Loucy (cell line): ENCODE measurements around the gene STARD10.

ENCODE experiments used
- H2AFZ ChIP-seq: fragments of 200-600 bp; sonication (generic); 2 replicates; pipeline ENCODE4 v1.6.0; 2016; ENCODE audit warnings: antibody characterized with exemption, mild to moderate bottlenecking, low read length, moderate library complexity
- H3F3A ChIP-seq: fragments of 200-600 bp; 2 replicates; pipeline ENCODE4 v1.6.0; 2016; ENCODE audit warnings: antibody characterized with exemption, low read depth, mild to moderate bottlenecking
- H3K27me3 ChIP-seq: fragments of 200-600 bp; sonication (generic); 2 replicates; pipeline ENCODE4 v1.6.1; 2014; ENCODE audit warnings: low read length, mild to moderate bottlenecking; ENCODE audit not compliant: insufficient read depth, poor library complexity, severe bottlenecking
- H3K36me3 ChIP-seq: fragments of 200-600 bp; sonication (generic); 2 replicates; pipeline ENCODE4 v1.6.1; 2016; ENCODE audit warnings: low read length; ENCODE audit not compliant: insufficient read depth
- H3K4me1 ChIP-seq: fragments of 200-600 bp; sonication (generic); 2 replicates; pipeline ENCODE4 v1.5.1; 2014; ENCODE audit warnings: low read length, mild to moderate bottlenecking; ENCODE audit not compliant: insufficient read depth, poor library complexity, severe bottlenecking
- H3K4me2 ChIP-seq: fragments of 200-600 bp; sonication (generic); 2 replicates; pipeline ENCODE4 v1.6.0; 2014; ENCODE audit warnings: antibody characterized with exemption, low read length, low read depth, mild to moderate bottlenecking; ENCODE audit not compliant: poor library complexity, severe bottlenecking
- H3K4me3 ChIP-seq: fragments of 200-600 bp; sonication (generic); 2 replicates; pipeline ENCODE4 v1.5.1; 2014; ENCODE audit warnings: low read length, mild to moderate bottlenecking, mixed read lengths; ENCODE audit not compliant: poor library complexity, severe bottlenecking
- H3K79me2 ChIP-seq: fragments of 200-600 bp; sonication (generic); 2 replicates; pipeline ENCODE4 v1.6.1; 2014; ENCODE audit warnings: low read length; ENCODE audit not compliant: insufficient read depth
- H3K9ac ChIP-seq: fragments of 200-600 bp; sonication (generic); 2 replicates; pipeline ENCODE4 v1.6.0; 2014; ENCODE audit warnings: mild to moderate bottlenecking, low read depth, low read length, moderate library complexity; ENCODE audit not compliant: poor library complexity, severe bottlenecking
- H3K9me2 ChIP-seq: fragments of 200-600 bp; sonication (generic); replicated peaks from 2 replicates; pipeline ENCODE4 v1.6.1; 2016; ENCODE audit warnings: low read depth, low read length, mixed read lengths
- H3K9me3 ChIP-seq: fragments of 200-600 bp; sonication (generic); 2 replicates; pipeline ENCODE4 v1.6.1; 2014; ENCODE audit warnings: mild to moderate bottlenecking, antibody characterized with exemption, low read length, low read depth; ENCODE audit not compliant: insufficient read depth
- H4K20me1 ChIP-seq: fragments of 200-600 bp; sonication (generic); 2 replicates; pipeline ENCODE4 v1.6.0; 2014; ENCODE audit warnings: antibody characterized with exemption, low read length, mild to moderate bottlenecking; ENCODE audit not compliant: insufficient read depth, poor library complexity, severe bottlenecking
- EZH2phosphoT487 ChIP-seq: fragments of 200-600 bp; IDR thresholded peaks from 2 replicates; pipeline ENCODE4 v1.6.1; 2018; ENCODE audit warnings: antibody characterized with exemption, mild to moderate bottlenecking, moderate library complexity, borderline replicate concordance
- TF ChIP-seq, protein P1 (sequence below): fragments of 200-600 bp; sonication (generic); conservative IDR thresholded peaks from 2 replicates; pipeline ENCODE4 v1.5.1; 2014; ENCODE audit warnings: mild to moderate bottlenecking, antibody characterized with exemption, low read length

The STARD10 gene

DNA sequence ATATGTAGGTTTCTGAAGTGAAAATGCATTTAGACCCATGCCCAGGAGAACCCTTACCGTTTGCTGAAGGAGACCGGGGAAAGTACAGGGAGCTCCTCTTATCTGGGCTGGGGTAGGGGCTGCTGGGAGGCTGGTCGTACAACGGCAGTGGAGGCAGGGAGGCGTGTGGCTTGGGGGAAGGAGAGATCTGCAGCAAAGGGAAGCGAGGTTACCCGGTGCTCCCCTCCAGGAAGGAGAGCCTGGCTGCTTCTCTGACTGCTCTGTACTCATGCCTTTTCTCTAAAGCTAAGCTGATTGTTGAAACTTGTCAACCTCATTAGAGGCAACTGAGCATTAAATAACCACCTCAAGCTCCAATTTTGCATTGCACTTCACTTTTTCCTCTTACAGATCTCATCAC, 47.5 kb upstream of the STARD10 start:
- TF ChIP-seq, protein P1, sequence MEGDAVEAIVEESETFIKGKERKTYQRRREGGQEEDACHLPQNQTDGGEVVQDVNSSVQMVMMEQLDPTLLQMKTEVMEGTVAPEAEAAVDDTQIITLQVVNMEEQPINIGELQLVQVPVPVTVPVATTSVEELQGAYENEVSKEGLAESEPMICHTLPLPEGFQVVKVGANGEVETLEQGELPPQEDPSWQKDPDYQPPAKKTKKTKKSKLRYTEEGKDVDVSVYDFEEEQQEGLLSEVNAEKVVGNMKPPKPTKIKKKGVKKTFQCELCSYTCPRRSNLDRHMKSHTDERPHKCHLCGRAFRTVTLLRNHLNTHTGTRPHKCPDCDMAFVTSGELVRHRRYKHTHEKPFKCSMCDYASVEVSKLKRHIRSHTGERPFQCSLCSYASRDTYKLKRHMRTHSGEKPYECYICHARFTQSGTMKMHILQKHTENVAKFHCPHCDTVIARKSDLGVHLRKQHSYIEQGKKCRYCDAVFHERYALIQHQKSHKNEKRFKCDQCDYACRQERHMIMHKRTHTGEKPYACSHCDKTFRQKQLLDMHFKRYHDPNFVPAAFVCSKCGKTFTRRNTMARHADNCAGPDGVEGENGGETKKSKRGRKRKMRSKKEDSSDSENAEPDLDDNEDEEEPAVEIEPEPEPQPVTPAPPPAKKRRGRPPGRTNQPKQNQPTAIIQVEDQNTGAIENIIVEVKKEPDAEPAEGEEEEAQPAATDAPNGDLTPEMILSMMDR, result no peak
- TF ChIP-seq EZH2phosphoT487, result no peak
- Histone ChIP-seq H3K9ac (no peak overlapping the region), H3K36me3 (peaks cover 97% of the 10 kb centered on the region), H3K27me3 (no peaks in the 10 kb centered on the region), H3K4me2 (no peak overlapping the region), H3F3A (no peaks in the 10 kb centered on the region), H3K9me3 (no peaks in the 10 kb centered on the region), H3K79me2 (no peaks in the 10 kb centered on the region), H2AFZ (no peak overlapping the region), H3K4me3 (no peak overlapping the region), H3K9me2 (no peaks in the 10 kb centered on the region), H3K4me1 (no peaks in the 10 kb centered on the region), H4K20me1 (no peaks in the 10 kb centered on the region)

- Histone ChIP-seq H3K9me3 (no peaks in the 10 kb centered on the region), H3K4me2 (no peak overlapping the region)
Measured at GRCh38 chr11:72840780-72841179, 46.9 kb upstream of the STARD10 start.

DNA sequence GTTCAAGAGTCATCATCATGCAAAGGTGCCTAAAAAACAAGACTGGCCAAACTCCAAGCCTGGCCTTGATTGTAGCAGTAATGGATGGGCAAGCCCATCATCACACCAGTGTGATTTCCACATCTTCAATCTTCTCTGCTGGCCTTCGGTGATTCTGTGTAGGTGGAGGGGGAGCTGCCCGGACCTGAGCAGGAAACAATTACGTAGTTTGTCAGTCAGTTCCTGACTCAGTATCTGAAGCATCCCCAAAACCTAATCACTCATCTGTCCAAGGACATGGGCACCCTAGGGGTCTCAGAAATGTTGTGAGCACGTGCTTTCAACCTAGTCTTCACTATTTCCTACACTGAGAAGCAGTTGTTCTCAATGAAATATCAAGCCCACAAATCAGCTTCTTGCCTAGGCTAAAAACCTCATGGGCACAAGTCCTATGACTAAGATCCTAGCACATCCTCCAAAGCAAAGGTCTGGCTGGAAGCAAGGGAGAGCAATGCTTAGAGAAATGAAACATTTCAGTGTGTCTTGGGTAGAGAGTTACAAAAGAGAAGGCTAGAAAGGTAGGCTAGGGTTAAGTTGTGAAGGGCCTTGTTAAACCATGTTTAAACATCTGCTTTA, 45.0 kb upstream of the STARD10 start:
- no peak overlapping the region for H2AFZ ChIP-seq
- TF ChIP-seq EZH2phosphoT487, result no peak
- TF ChIP-seq, protein P1, result no peak
- H3K9ac ChIP-seq, result no peak overlapping the region
- no peaks in the 10 kb centered on the region for H3K79me2 ChIP-seq
- H3K4me3 ChIP-seq, result no peak overlapping the region
- H3K9me2 ChIP-seq, result no peaks in the 10 kb centered on the region
- no peaks in the 10 kb centered on the region for H3K9me3 ChIP-seq
- no peaks in the 10 kb centered on the region for H3F3A ChIP-seq
- peaks cover 93% of the 10 kb centered on the region for H3K36me3 ChIP-seq
- H4K20me1 ChIP-seq, result no peaks in the 10 kb centered on the region
- no peaks in the 10 kb centered on the region for H3K27me3 ChIP-seq
- no peaks in the 10 kb centered on the region for H3K4me1 ChIP-seq
- H3K4me2 ChIP-seq, result no peak overlapping the region

More at GRCh38 chr11:72840780-72841179, 46.9 kb upstream of the STARD10 start:
- no peak overlapping the region for H3K4me3 ChIP-seq
- H3F3A ChIP-seq, result no peaks in the 10 kb centered on the region
- H3K9me2 ChIP-seq, result no peaks in the 10 kb centered on the region
- H3K9ac ChIP-seq, result no peak overlapping the region
- TF ChIP-seq EZH2phosphoT487, result no peak
- TF ChIP-seq, protein P1, result no peak
- peaks cover 99% of the 10 kb centered on the region for H3K36me3 ChIP-seq
- no peaks in the 10 kb centered on the region for H3K4me1 ChIP-seq
- H3K27me3 ChIP-seq, result no peaks in the 10 kb centered on the region
- H4K20me1 ChIP-seq, result no peaks in the 10 kb centered on the region
- no peaks in the 10 kb centered on the region for H3K79me2 ChIP-seq
- no peak overlapping the region for H2AFZ ChIP-seq
